Pons (tissue), 1 donor: ENCODE results near the gene C1orf105.
"Not testable (repeated sequence)": the region's sequence is repeated elsewhere in the genome, so short reads cannot be mapped to it uniquely, and the experiment has no call there.

Experiments used
- DNase-seq: peaks from one replicate; pipeline ENCODE4 v3.0.0-alpha.2; 2016; ENCODE audit warnings: low spot score

Gene C1orf105

GRCh38 chr1:172487550-172487949 lies 67.1 kb downstream of the C1orf105 start:
- DNase-seq = no peak

DNA sequence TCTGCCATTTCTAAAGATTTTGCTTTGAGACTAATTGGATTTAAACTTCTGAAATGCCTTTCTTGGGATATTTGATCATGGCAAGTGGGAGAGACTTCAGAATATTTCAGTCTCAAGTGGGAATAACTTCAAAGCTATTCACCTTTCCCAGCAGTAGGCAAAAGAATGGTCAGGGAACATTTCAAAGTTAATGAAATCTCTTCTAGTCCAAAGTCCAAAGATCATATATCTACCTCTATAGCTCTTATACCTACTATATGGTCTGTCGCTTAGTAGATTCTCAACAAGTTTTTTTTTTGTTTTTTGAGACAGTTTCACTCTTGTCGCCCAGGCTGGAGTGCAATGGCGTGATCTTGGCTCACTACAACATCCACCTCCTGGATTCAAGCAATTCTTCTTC lies 67.9 kb downstream of the C1orf105 start:
- DNase-seq = no peak

GRCh38 chr1:172489847-172490246 lies 69.4 kb downstream of the C1orf105 start:
- DNase-seq = no peak

GRCh38 chr1:172492421-172492820 lies 71.9 kb downstream of the C1orf105 start:
- no peak for DNase-seq

DNA sequence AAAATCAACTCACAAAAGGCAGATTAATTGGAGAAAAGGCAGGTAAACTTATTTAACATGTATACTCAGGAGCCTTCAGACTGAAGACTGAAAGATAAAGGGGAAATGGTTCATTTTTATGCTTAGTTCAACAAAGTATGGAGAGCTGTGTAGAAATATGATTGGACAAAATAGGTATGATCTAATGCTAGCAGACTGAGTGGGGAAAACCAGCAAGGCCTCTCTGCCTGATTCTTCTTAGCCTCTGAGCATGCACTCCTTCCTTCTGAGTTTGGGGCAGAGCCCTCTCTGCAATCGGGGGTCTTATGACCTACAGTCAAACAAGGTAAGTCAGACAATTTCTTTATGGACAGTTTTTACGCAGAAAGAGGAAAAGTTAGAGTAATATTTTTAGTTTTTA lies 73.7 kb downstream of the C1orf105 start:
- no peak for DNase-seq

DNA sequence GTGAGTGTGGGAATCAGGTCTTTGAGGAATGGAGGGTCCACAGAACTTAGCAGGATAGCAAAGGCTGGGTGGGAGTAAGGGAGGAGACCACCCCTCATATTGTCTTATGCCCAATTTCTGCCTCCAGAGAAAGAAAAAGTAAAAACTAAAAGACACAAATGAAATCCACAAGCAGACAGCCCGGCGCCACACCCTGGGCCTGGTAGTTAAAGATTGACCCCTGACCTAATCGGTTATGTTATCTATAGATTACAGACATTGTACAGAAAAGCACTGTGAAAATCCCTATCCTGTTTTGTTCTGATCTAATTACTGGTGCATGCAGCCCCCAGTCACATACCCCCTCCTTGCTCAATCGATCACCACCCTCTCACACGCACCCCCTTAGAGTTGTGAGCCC lies 75.6 kb downstream of the C1orf105 start:
- DNase-seq = not testable (repeated sequence)

GRCh38 chr1:172496678-172497077 lies 76.2 kb downstream of the C1orf105 start:
- DNase-seq = no peak

GRCh38 chr1:172497230-172497629 lies 76.7 kb downstream of the C1orf105 start:
- DNase-seq = no peak

DNA sequence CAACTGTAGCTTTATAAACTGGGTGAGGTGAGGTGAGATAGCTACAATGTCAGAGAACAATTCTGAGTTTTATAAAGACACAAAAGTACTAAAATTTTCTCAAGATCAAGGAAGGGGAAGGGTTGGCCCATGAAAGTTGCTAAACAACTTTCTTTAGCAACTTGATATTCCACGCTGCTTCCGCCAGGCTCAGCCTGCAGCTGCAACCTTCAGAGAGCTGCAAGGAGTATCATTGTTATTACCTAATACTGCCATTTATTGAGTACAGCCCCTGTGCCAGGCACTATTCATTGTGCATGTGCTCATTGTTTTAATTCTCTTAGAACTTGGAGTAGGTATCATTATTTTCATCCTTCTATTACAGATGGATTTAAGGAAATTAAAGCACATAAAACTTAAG lies 78.4 kb downstream of the C1orf105 start:
- DNase-seq = no peak

- no peak for DNase-seq
Observed at GRCh38 chr1:172499636-172500141, 79.2 kb downstream of the C1orf105 start.

DNA sequence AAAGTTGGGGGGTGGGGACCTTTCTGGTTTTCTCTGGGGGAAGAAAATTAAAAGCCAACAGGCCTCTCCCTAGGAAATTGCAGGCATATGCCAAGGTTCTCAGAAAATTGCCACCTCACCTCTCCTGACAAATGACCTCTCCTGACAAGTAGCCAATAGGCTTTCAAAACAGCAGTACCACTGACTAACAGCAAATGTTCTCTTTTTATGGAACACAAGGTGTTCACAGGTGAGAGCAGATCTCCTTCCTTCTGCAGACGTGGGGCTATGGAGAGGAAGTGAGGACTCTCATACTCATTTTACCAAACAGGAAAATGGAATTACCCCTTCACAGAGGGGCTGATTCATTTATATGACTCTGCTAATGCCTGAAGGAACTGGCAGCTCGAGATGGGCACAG lies 79.7 kb downstream of the C1orf105 start:
- DNase-seq = no peak

DNA sequence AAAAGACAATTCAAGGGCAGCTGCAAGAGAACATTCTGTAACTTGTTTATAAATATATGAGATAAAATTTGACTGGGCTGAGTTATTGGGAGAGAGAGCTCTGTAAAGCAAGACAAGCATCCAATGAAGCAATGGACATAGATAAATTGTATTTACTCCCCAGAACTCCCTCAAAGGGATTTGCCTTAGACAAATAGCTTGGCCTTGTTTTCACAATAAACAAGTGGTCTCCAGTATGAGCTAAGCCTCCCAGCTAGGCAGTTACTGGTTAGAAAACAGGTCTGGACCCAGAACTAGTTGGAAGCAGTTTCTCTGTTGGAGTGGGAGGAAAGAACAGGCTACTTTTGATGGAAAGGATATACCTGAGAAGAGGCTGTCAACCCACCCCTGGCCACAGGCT lies 87.3 kb downstream of the C1orf105 start:
- no peak for DNase-seq

DNA sequence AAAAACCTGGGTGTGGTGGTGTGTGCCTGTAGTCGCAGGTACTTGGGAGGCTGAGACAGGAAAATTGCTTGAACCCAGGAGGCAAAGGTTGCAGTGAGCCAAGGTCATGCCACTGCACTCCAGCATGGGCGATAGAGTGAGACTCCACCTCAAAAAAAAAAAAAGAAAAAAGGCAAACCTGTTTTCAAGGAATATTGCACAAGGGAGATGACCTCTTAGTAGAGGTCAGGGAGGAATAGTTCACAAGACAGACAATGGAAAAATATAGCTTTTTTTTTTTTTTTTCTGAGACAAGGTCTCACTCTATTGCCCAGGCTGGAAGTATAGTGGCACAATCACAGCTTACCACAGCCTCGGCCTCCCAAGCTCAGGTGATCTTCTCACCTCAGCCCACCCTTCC lies 90.0 kb downstream of the C1orf105 start:
- no peak for DNase-seq

DNA sequence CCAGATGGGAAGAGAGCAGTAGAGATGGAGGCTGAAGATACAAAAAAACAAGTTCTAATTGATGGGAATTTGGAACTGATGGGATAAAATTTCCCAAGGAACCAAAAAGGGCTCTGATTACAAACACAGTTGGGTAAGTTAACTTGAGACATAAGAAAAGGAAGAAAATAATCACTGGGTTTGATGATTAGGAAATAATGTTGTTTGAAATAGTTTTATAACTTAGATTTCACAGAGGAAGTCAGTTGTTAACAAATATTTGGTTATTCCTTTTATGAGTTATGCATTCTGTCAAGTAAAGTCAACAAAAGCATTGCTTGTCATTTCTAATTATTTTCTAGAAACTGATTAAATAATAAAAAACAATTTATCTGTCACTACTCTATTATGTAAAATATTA lies 92.1 kb downstream of the C1orf105 start:
- DNase-seq = no peak

- no peak for DNase-seq
Observed at GRCh38 chr1:172513479-172513878, 93.0 kb downstream of the C1orf105 start.

DNA sequence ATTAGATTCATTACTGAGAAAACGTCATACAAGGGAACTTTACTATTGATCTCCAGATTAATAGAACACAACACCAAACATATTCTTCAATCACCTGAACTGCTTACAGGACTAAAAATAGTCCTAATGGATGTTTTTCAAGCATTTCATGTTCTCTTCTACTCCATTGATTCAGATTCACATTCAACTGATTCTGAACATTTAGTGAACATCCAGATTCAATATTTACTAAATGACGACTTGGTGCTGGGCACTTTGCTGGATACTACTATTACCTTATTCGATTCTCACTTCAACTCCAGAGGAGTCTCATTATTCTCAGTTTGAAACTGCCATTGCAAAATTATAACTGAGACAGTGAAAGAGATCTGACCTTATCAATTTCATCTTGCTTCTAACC lies 93.6 kb downstream of the C1orf105 start:
- DNase-seq = no peak

DNA sequence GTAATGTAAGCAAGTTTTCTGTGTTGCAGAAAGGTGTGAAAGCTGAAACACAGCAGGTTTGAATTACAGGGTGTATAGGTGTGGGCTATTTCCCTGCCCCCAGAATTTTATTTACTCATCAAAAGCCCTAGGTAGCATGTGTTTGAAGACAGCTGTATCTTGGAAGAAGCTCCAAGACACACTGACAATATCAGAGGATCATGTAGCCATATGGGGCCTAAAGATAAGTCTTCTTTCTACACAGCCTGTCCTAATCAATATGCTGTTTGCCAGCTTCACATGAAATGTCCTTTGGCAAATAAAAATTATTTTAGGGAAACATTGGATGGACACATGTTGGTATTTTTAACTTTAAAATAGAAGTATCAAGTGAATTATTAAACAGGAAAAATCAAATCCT lies 95.0 kb downstream of the C1orf105 start:
- no peak for DNase-seq

- DNase-seq = peak; percentile 28
Observed at GRCh38 chr1:172515927-172516326, 95.4 kb downstream of the C1orf105 start.

DNA sequence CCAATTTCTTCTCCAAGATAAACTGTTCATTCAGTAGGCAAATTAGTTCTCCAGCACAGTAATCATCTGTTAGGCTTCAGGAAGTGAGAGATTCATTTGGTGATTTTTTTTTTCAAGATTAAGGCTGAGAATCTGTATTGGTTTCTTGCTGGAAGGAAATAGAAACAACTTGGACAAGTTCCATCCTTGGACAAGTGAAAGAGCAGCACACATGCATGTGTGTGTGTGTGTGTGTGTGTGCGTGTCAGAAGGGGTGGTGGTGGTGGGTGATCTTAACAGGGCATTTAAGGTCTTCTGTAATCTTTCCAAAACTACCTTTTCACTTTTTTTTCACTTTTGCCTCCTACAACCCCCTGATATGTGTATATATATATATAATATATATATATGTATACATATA lies 96.6 kb downstream of the C1orf105 start:
- no peak for DNase-seq

DNA sequence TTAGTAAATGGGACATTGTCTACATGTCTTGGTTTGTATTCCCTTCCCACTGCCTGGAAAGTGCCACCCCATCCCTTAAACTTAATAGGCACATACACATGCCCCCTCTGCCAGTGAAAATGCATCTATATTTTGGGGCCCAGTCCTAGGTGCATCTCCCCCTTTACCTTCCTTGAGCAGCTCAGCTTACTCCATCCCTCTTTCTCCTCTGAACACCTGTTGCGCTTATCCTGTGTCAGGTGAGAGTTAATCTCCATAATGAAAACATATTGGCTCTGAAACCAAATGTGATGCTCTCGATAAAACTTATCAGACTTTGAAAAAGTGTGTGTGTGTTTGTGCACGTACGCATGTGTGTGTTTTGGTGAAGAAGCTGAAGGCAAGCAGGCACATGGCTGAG lies 97.1 kb downstream of the C1orf105 start:
- no peak for DNase-seq
